Pancreas (tissue), 10 donors: ENCODE data around the gene CSF1. TPM values are rescaled to one million over a fixed set of nuclear protein-coding genes. Genes with fewer than 3 reads are reported as not detected.
A peak's percentile ranks its signal among the peaks of the same experiment; 100 is the strongest.
"Not testable (repeated sequence)": the region's sequence is repeated elsewhere in the genome, so short reads cannot be mapped to it uniquely, and the experiment has no call there.

Source experiments
- ATAC-seq, 4 donors: fragments of 200-7000 bp; cut with Tn5 transposase; one replicate each; pipeline versions ENCODE4 v1.8.0 to v1.9.1; 2020; ENCODE audit warnings: mild to moderate bottlenecking in 4 of 4, moderate library complexity in 4 of 4
- DNase-seq, 6 donors: peaks; one replicate each; pipeline ENCODE4 v3.0.0-alpha.2; 2020
- FAIRE-seq: peaks from 2 replicates; lab custom pipeline; 2012; peaks lifted over from hg19 to GRCh38; lab: Jason Lieb, UNC
- H3K27ac ChIP-seq, 4 donors: fragments of 200-600 bp; sonication (generic); 1 replicate in 3 of 4; 2 replicates in 1 of 4; pipeline versions ENCODE4 v1.5.0 to v1.8.0; 2020
- H3K27me3 ChIP-seq, 4 donors: fragments of 200-600 bp; one replicate each; pipeline ENCODE4 v1.8.0; 2021
- H3K36me3 ChIP-seq, 3 donors: fragments of 200-600 bp; sonication (generic) in 1 of 3; one replicate each; pipeline versions ENCODE4 v1.5.0 to v1.8.0; 2020 to 2021
- H3K4me1 ChIP-seq, 3 donors: fragments of 200-600 bp; one replicate each; pipeline ENCODE4 v1.8.0; 2021
- H3K4me3 ChIP-seq, 4 donors: fragments of 200-600 bp; sonication (generic) in 2 of 4; one replicate each; pipeline versions ENCODE4 v1.5.0 to v1.8.0; 2020 to 2021
- H3K9me3 ChIP-seq, 4 donors: fragments of 200-600 bp; one replicate each; pipeline ENCODE4 v1.8.0; 2021
- CTCF ChIP-seq, 4 donors: fragments of 200-600 bp; sonication (generic) in 3 of 4; IDR thresholded peaks; one replicate each; pipeline versions ENCODE4 v1.5.0 to v1.8.0; 2021; ENCODE audit warnings: antibody characterized with exemption in 4 of 4
- WGBS, 2 donors: extraction: QIAGEN DNeasy Blood & Tissue Kit; methylation state at CpG; one replicate each; pipeline ENCODE4 v1.1.7; 2013; 5-methylcytosine and 5-hydroxymethylcytosine counted together
- intact Hi-C, 3 donors: fragments of 100-400 bp; cut with DNase I; formaldehyde crosslinking; loops; one replicate each; pipeline versions ENCODE4 v1.11.1 to v1.14.2; 2022
- polyA plus RNA-seq, 2 donors: library from polyadenylated mRNA; stranded (reverse); fragments of 200-250 nt; gene quantifications; one replicate each; pipeline ENCODE4 v1.2.3, GENCODE V29; 2013
- total RNA-seq, 6 donors: library from RNA; stranded (reverse); fragmentation: NEBNext Ultra II Directional in 4 of 6; extraction: Animal tissue kit (Norgen Biotek cat#: 25700) in 4 of 6; gene quantifications; one replicate each; pipeline versions ENCODE4 v1.2.1 to v1.2.4, GENCODE V29; 2021 to 2023
- donor health status: healthy with polysubstance abuse.
- donor health status: DM: no; HTN: no; CAD: no; lungs with moderate emphysema.
- donor health status: DM: no; HTN: no; CAD: no.
- donor health status: control.
- donor health status: control.
- donor health status: Bipolar disorder and iron deficiency.
- donor health status: DM: yes; HTN: yes; CAD: no.
- donor health status: DM: no; HTN: no; CAD: no.
- donor health status: DM: no; HTN: no; CAD: no.
- donor health status: DM: yes; HTN: yes; CAD: no.

CSF1 gene
- total and polyA plus RNA-seq, 8 donors, result 6.7 to 38.3 (median 15.6) TPM

- Histone ChIP-seq H3K9me3 (no peaks in the 10 kb centered on the region), H3K27me3 (no peaks in the 10 kb centered on the region), H3K27ac (no peak overlapping the region), H3K4me1 (no peaks in the 10 kb centered on the region), H3K4me3 (no peak overlapping the region), H3K36me3 (peaks cover 0 to 7% (median 5%) of the 10 kb centered on the region in 3 donors)
- TF ChIP-seq CTCF (IDR thresholded peaks at IDR 0.05), result no peak
- no peak for DNase-seq
- WGBS, 2 donors, result 90 to 95% methylated on average over 6 of the region's 6 CpGs
- FAIRE-seq, result no peak
- ATAC-seq, result no peak
- intact Hi-C loops, result no loop called here
These were observed 8.7 kb downstream of the CSF1 start for GRCh38 chr1:109919303-109919702.

- WGBS, 2 donors, result 83 to 91% methylated on average over 10 of the region's 10 CpGs
- H3K27ac ChIP-seq, result not testable (repeated sequence)
These were observed 9.7 kb downstream of the CSF1 start for GRCh38 chr1:109920391-109920790.

DNA sequence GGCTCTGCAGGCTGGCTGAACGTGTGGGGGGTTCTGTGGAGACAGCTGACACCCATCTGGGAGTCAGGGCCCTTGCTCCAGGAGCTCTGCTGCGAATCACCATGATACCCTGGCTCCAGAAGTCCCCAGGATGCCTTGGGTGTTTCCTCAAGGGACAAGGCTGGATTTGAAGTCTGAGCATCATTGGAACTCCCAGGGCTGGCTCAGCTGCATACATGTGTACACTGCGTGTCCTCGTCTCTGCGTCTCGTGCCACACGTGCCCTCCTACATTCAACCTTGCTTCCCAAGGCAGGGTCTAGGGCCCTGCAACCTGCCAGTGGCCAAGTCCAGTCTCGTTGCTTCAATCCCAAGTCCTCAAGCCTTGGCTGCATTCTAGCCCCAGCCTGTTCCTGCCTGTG lies 11.7 kb downstream of the CSF1 start:
- Histone ChIP-seq H3K27me3 (no peaks in the 10 kb centered on the region), H3K9me3 (no peaks in the 10 kb centered on the region), H3K27ac (no peak overlapping the region), H3K4me3 (no peak overlapping the region), H3K36me3 (peaks cover 0 to 11% (median 4%) of the 10 kb centered on the region in 3 donors), H3K4me1 (peaks cover 0 to under 1% (median 0%) of the 10 kb centered on the region in 3 donors)
- DNase-seq (peak in 1 of 6 donors; percentile 35), FAIRE-seq (no peak), ATAC-seq (no peak)
- 81 to 87% methylated on average over 8 of the region's 8 CpGs for WGBS, 2 donors
- no peak for TF ChIP-seq CTCF (IDR thresholded peaks at IDR 0.05)
- intact Hi-C loops, result no loop called here

More at GRCh38 chr1:109920391-109920790, 9.7 kb downstream of the CSF1 start:
- H3K27me3 ChIP-seq, ATAC-seq, H3K9me3 ChIP-seq, H3K36me3 ChIP-seq, intact Hi-C loops, H3K4me1 ChIP-seq, H3K4me3 ChIP-seq, FAIRE-seq: not testable (repeated sequence)
- peak in 1 of 6 donors; percentile 19 for DNase-seq

GRCh38 chr1:109923131-109923945 lies 12.7 kb downstream of the CSF1 start:
- Histone ChIP-seq H3K36me3 (peaks cover 0 to 11% (median 0%) of the 10 kb centered on the region in 3 donors), H3K4me1 (peaks cover 0 to 8% (median 0%) of the 10 kb centered on the region in 3 donors), H3K27ac (no peak overlapping the region), H3K27me3 (no peaks in the 10 kb centered on the region), H3K9me3 (no peaks in the 10 kb centered on the region), H3K4me3 (no peak overlapping the region)
- FAIRE-seq (no peak), ATAC-seq (peak in 3 of 4 donors; percentile 29 to 54 (median 43)), DNase-seq (peak in 1 of 6 donors; percentile 9)
- 78 to 79% methylated on average over 15 to 17 of the region's 17 CpGs for WGBS, 2 donors
- TF ChIP-seq CTCF (IDR thresholded peaks at IDR 0.05), result peak in 3 of 4 donors; percentile 14 to 31 (median 22)
- intact Hi-C loops, result no loop called here

DNA sequence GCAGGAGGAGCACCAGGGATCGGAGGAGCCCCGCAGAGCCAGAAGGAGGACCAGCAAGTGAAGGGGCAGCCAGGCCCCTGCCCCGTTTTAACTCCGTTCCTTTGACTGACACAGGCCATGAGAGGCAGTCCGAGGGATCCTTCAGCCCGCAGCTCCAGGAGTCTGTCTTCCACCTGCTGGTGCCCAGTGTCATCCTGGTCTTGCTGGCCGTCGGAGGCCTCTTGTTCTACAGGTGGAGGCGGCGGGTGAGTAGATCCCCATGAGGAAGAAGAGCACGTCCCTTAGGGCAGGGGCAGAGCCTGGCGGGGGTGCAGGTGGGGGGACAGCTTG lies 13.3 kb downstream of the CSF1 start:
- Histone ChIP-seq H3K9me3 (no peaks in the 10 kb centered on the region), H3K36me3 (peaks cover 0 to 11% (median 0%) of the 10 kb centered on the region in 3 donors), H3K4me1 (peaks cover 0 to 13% (median 0%) of the 10 kb centered on the region in 3 donors), H3K27ac (no peak overlapping the region), H3K27me3 (no peaks in the 10 kb centered on the region), H3K4me3 (no peak overlapping the region)
- intact Hi-C loops, result no loop called here
- DNase-seq, result peak in 1 of 6 donors; percentile 39
- no peak for FAIRE-seq
- WGBS, 2 donors, result 90 to 94% methylated on average over 12 of the region's 12 CpGs
- TF ChIP-seq CTCF (IDR thresholded peaks at IDR 0.05), result no peak
- ATAC-seq, result no peak
